Activated CD4-positive, alpha-beta memory T cell treated with anti-CD3 and anti-CD28 coated beads, Interleukin-2, amount 10 ng/mL, durations not matched to agents 7 days and 5 days (primary cell): ENCODE data around the gene HRH2. TPM values are rescaled to one million over a fixed set of nuclear protein-coding genes. Genes with fewer than 3 reads are reported as not detected.

Experiments
- CTCF ChIA-PET: fragments of 350-600 bp; sonication (Branson Sonifier 250); formaldehyde crosslinking; loops from one replicate; lab custom pipeline; 2021; ENCODE audit warnings: antibody characterized with exemption, inconsistent platforms; lab: Charles Lee
- POLR2A ChIA-PET: fragments of 350-600 bp; sonication (Branson Sonifier 250); formaldehyde crosslinking; loops from one replicate; lab custom pipeline; 2021; ENCODE audit warnings: antibody characterized with exemption; lab: Charles Lee
- DNase-seq: peaks from one replicate; pipeline ENCODE4 v3.0.0-alpha.2; 2020
- H3K27ac Mint-ChIP-seq: one replicate; pipeline ENCODE4 v1.8.0; 2021; ENCODE audit warnings: mild to moderate bottlenecking, mixed read lengths
- H3K27me3 Mint-ChIP-seq: one replicate; pipeline ENCODE4 v1.8.0; 2021; ENCODE audit warnings: mixed read lengths
- H3K36me3 Mint-ChIP-seq: one replicate; pipeline ENCODE4 v1.8.0; 2021; ENCODE audit warnings: low read depth, mixed read lengths
- H3K4me1 Mint-ChIP-seq: one replicate; pipeline ENCODE4 v1.8.0; 2021; ENCODE audit warnings: mixed read lengths
- H3K4me3 Mint-ChIP-seq: one replicate; pipeline ENCODE4 v1.8.0; 2021; ENCODE audit warnings: mild to moderate bottlenecking, mixed read lengths
- H3K9me3 Mint-ChIP-seq: one replicate; pipeline ENCODE4 v1.8.0; 2021; ENCODE audit warnings: mixed read lengths
- total RNA-seq, 2 experiments: library from RNA; stranded (reverse); gene quantifications; one replicate each; pipeline ENCODE4 v1.2.3, GENCODE V29; 2021

Gene HRH2
- total RNA-seq, 2 experiments from 2014 or later, result 13.4 to 13.7 TPM

- Mint-ChIP-seq H3K4me3 (no peak overlapping the region), H3K4me1 (peaks cover 3% of the 10 kb centered on the region), H3K36me3 (no peaks in the 10 kb centered on the region), H3K27ac (no peak overlapping the region), H3K27me3 (peaks cover 10% of the 10 kb centered on the region), H3K9me3 (no peaks in the 10 kb centered on the region)
- POLR2A ChIA-PET, result interaction anchor here (1.4 kb wide), 1 partner anchor 201 kb away, joined by 3 read pairs; no protein-coding TSS in a partner anchor
- CTCF ChIA-PET, result interaction anchor here (0.6 to 6.1 kb wide), 2 partner anchors 13 to 704 kb away, joined by 3 to 29 read pairs; no protein-coding TSS in a partner anchor
- no peak for DNase-seq
Observed at GRCh38 chr5:175731756-175732465, 74.0 kb downstream of the HRH2 start.

- DNase-seq, result no peak
- Mint-ChIP-seq H3K4me3 (no peak overlapping the region), H3K27ac (no peak overlapping the region), H3K36me3 (no peaks in the 10 kb centered on the region), H3K9me3 (no peaks in the 10 kb centered on the region), H3K4me1 (peaks cover 3% of the 10 kb centered on the region), H3K27me3 (peaks cover 10% of the 10 kb centered on the region)
- ChIA-PET POLR2A (no interaction called here), CTCF (no interaction called here)
Observed at GRCh38 chr5:175733017-175733416, 75.1 kb downstream of the HRH2 start.

- Mint-ChIP-seq H3K4me3 (no peak overlapping the region), H3K9me3 (no peaks in the 10 kb centered on the region), H3K36me3 (no peaks in the 10 kb centered on the region), H3K27ac (no peak overlapping the region), H3K4me1 (peaks cover 3% of the 10 kb centered on the region), H3K27me3 (peaks cover 10% of the 10 kb centered on the region)
- ChIA-PET POLR2A (no interaction called here), CTCF (no interaction called here)
- DNase-seq, result no peak
Observed at GRCh38 chr5:175734016-175734415, 76.1 kb downstream of the HRH2 start.

- POLR2A ChIA-PET, result no interaction called here
- peaks cover 3% of the 10 kb centered on the region for H3K4me1 Mint-ChIP-seq
- CTCF ChIA-PET, result interaction anchor here (1.2 kb wide), 1 partner anchor 21 kb away, joined by 3 read pairs; no protein-coding TSS in a partner anchor
- no peaks in the 10 kb centered on the region for H3K36me3 Mint-ChIP-seq
- no peaks in the 10 kb centered on the region for H3K9me3 Mint-ChIP-seq
- H3K4me3 Mint-ChIP-seq, result no peak overlapping the region
- peaks cover 11% of the 10 kb centered on the region for H3K27me3 Mint-ChIP-seq
- H3K27ac Mint-ChIP-seq, result no peak overlapping the region
- no peak for DNase-seq
Observed at GRCh38 chr5:175734501-175734900, 76.6 kb downstream of the HRH2 start.

- DNase-seq, result no peak
- CTCF ChIA-PET, result interaction anchor here (1.2 kb wide), 1 partner anchor 22 kb away, joined by 3 read pairs; no protein-coding TSS in a partner anchor
- no peaks in the 10 kb centered on the region for H3K4me1 Mint-ChIP-seq
Observed at GRCh38 chr5:175735701-175736100, 77.8 kb downstream of the HRH2 start.

GRCh38 chr5:175736652-175737051 lies 78.8 kb downstream of the HRH2 start:
- H3K27me3 Mint-ChIP-seq, result peaks cover 22% of the 10 kb centered on the region
- no peak for DNase-seq
- no peaks in the 10 kb centered on the region for H3K9me3 Mint-ChIP-seq
- no peaks in the 10 kb centered on the region for H3K36me3 Mint-ChIP-seq
- CTCF ChIA-PET, result interaction anchor here (0.9 kb wide), 1 partner anchor 18 kb away, joined by 3 read pairs; no protein-coding TSS in a partner anchor
- POLR2A ChIA-PET, result no interaction called here
- H3K4me1 Mint-ChIP-seq, result no peaks in the 10 kb centered on the region
- no peak overlapping the region for H3K4me3 Mint-ChIP-seq
- H3K27ac Mint-ChIP-seq, result no peak overlapping the region

More at GRCh38 chr5:175735701-175736100, 77.8 kb downstream of the HRH2 start:
- H3K4me3 Mint-ChIP-seq, result no peak overlapping the region
- H3K27me3 Mint-ChIP-seq, result peaks cover 18% of the 10 kb centered on the region
- POLR2A ChIA-PET, result interaction anchor here (0.9 kb wide), 1 partner anchor 17 kb away, joined by 3 read pairs; no protein-coding TSS in a partner anchor
- H3K9me3 Mint-ChIP-seq, result no peaks in the 10 kb centered on the region
- no peak overlapping the region for H3K27ac Mint-ChIP-seq
- no peaks in the 10 kb centered on the region for H3K36me3 Mint-ChIP-seq

- H3K4me1 Mint-ChIP-seq, result no peaks in the 10 kb centered on the region
- DNase-seq, result no peak
- H3K36me3 Mint-ChIP-seq, result no peaks in the 10 kb centered on the region
- H3K4me3 Mint-ChIP-seq, result no peak overlapping the region
- no peak overlapping the region for H3K27ac Mint-ChIP-seq
- peaks cover 22% of the 10 kb centered on the region for H3K27me3 Mint-ChIP-seq
- ChIA-PET POLR2A (no interaction called here), CTCF (interaction anchor here (0.9 to 1.1 kb wide), 2 partner anchors 8 to 19 kb away, joined by 3 to 5 read pairs; no protein-coding TSS in a partner anchor)
- H3K9me3 Mint-ChIP-seq, result no peaks in the 10 kb centered on the region
Observed at GRCh38 chr5:175737481-175737880, 79.6 kb downstream of the HRH2 start.

GRCh38 chr5:175738126-175738525 lies 80.3 kb downstream of the HRH2 start:
- ChIA-PET CTCF (interaction anchor here (1.1 kb wide), 1 partner anchor 9 kb away, joined by 5 read pairs; no protein-coding TSS in a partner anchor), POLR2A (no interaction called here)
- no peak for DNase-seq
- Mint-ChIP-seq H3K9me3 (no peaks in the 10 kb centered on the region), H3K4me3 (no peak overlapping the region), H3K4me1 (no peaks in the 10 kb centered on the region), H3K27me3 (peaks cover 25% of the 10 kb centered on the region), H3K27ac (no peak overlapping the region), H3K36me3 (no peaks in the 10 kb centered on the region)

GRCh38 chr5:175738602-175739133 lies 80.8 kb downstream of the HRH2 start:
- H3K27ac Mint-ChIP-seq, result no peak overlapping the region
- H3K27me3 Mint-ChIP-seq, result peaks cover 25% of the 10 kb centered on the region
- no peaks in the 10 kb centered on the region for H3K9me3 Mint-ChIP-seq
- H3K36me3 Mint-ChIP-seq, result no peaks in the 10 kb centered on the region
- H3K4me1 Mint-ChIP-seq, result no peaks in the 10 kb centered on the region
- H3K4me3 Mint-ChIP-seq, result no peak overlapping the region
- POLR2A ChIA-PET, result no interaction called here
- no peak for DNase-seq
- CTCF ChIA-PET, result interaction anchor here (1.6 kb wide), 1 partner anchor 9 kb away, joined by 6 read pairs; no protein-coding TSS in a partner anchor

GRCh38 chr5:175740014-175740413 lies 82.1 kb downstream of the HRH2 start:
- no peaks in the 10 kb centered on the region for H3K4me1 Mint-ChIP-seq
- no peak for DNase-seq
- H3K4me3 Mint-ChIP-seq, result no peak overlapping the region
- CTCF ChIA-PET, result interaction anchor here (1.6 kb wide), 1 partner anchor 10 kb away, joined by 6 read pairs; no protein-coding TSS in a partner anchor
- POLR2A ChIA-PET, result no interaction called here
- no peaks in the 10 kb centered on the region for H3K36me3 Mint-ChIP-seq
- no peak overlapping the region for H3K27ac Mint-ChIP-seq
- H3K9me3 Mint-ChIP-seq, result no peaks in the 10 kb centered on the region
- H3K27me3 Mint-ChIP-seq, result peaks cover 25% of the 10 kb centered on the region

- Mint-ChIP-seq H3K27ac (no peak overlapping the region), H3K9me3 (no peaks in the 10 kb centered on the region), H3K36me3 (no peaks in the 10 kb centered on the region), H3K4me3 (no peak overlapping the region), H3K4me1 (no peaks in the 10 kb centered on the region), H3K27me3 (peaks cover 30% of the 10 kb centered on the region)
- ChIA-PET POLR2A (no interaction called here), CTCF (interaction anchor here (1.9 kb wide), 1 partner anchor 12 kb away, joined by 8 read pairs; no protein-coding TSS in a partner anchor)
- DNase-seq, result no peak
Observed at GRCh38 chr5:175741556-175741955, 83.7 kb downstream of the HRH2 start.

- Mint-ChIP-seq H3K4me3 (no peak overlapping the region), H3K36me3 (no peaks in the 10 kb centered on the region), H3K27me3 (peaks cover 36% of the 10 kb centered on the region), H3K4me1 (peaks cover 4% of the 10 kb centered on the region), H3K27ac (no peak overlapping the region), H3K9me3 (no peaks in the 10 kb centered on the region)
- ChIA-PET CTCF (interaction anchor here (1.9 kb wide), 1 partner anchor 13 kb away, joined by 8 read pairs; no protein-coding TSS in a partner anchor), POLR2A (no interaction called here)
- DNase-seq, result no peak
Observed at GRCh38 chr5:175742290-175742994, 84.6 kb downstream of the HRH2 start.
